ENCODE measurements around the gene AMOTL1.

The AMOTL1 gene

GRCh38 chr11:94760296-94760695 lies 7.9 kb upstream of the AMOTL1 start:
- H3K27ac ChIP-seq, result no peak overlapping the region
- no peak for TF ChIP-seq ZFX (IDR thresholded peaks at IDR 0.05)
- TF ChIP-seq CTCF (conservative IDR thresholded peaks at IDR 0.05), result no peak

- peak; percentile 53 for TF ChIP-seq CTCF (conservative IDR thresholded peaks at IDR 0.05)
- TF ChIP-seq ZFX (IDR thresholded peaks at IDR 0.05), result no peak
- H3K27ac ChIP-seq, result no peak overlapping the region
Measured at GRCh38 chr11:94762208-94762607, 5.9 kb upstream of the AMOTL1 start.

DNA sequence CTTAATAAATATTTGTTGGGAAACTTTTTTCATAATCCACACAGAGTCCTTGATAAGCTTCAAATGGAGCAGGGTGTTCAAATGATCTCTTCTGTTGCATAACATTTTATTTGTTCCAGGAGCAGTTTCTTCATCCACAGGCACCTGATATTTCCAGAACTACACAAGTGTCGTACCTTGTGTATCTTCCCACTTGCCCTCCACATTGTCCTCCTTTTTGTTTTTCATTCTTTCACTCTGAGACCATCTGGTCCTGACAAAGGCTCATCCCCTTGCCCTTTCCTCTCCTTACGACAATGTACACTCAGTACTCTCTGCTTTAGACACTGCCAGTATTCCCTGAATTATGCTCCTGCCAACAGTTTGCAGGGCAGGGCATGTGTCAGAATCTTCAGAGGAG lies 5.2 kb upstream of the AMOTL1 start:
- no peak for TF ChIP-seq ZFX (IDR thresholded peaks at IDR 0.05)
- no peak for TF ChIP-seq CTCF (conservative IDR thresholded peaks at IDR 0.05)
- no peak overlapping the region for H3K27ac ChIP-seq

GRCh38 chr11:94766713-94767206 lies 1.4 kb upstream of the AMOTL1 start:
- TF ChIP-seq ZFX (IDR thresholded peaks at IDR 0.05) (no peak), CTCF (conservative IDR thresholded peaks at IDR 0.05) (no peak)
- no peak overlapping the region for H3K27ac ChIP-seq

GRCh38 chr11:94767291-94767690 lies 865 bp upstream of the AMOTL1 start:
- TF ChIP-seq CTCF (conservative IDR thresholded peaks at IDR 0.05) (no peak), ZFX (IDR thresholded peaks at IDR 0.05) (no peak)
- H3K27ac ChIP-seq, result no peak overlapping the region

- TF ChIP-seq CTCF (conservative IDR thresholded peaks at IDR 0.05), result no peak
- no peak for TF ChIP-seq ZFX (IDR thresholded peaks at IDR 0.05)
- H3K27ac ChIP-seq, result no peak overlapping the region
Measured at GRCh38 chr11:94768602-94769541, 716 bp downstream of the AMOTL1 start.

GRCh38 chr11:94769880-94770279 lies 1.7 kb downstream of the AMOTL1 start:
- no peak overlapping the region for H3K27ac ChIP-seq
- TF ChIP-seq CTCF (conservative IDR thresholded peaks at IDR 0.05) (no peak), ZFX (IDR thresholded peaks at IDR 0.05) (no peak)
